ENCODE data around the gene NDUFAF3.

The NDUFAF3 gene

DNA sequence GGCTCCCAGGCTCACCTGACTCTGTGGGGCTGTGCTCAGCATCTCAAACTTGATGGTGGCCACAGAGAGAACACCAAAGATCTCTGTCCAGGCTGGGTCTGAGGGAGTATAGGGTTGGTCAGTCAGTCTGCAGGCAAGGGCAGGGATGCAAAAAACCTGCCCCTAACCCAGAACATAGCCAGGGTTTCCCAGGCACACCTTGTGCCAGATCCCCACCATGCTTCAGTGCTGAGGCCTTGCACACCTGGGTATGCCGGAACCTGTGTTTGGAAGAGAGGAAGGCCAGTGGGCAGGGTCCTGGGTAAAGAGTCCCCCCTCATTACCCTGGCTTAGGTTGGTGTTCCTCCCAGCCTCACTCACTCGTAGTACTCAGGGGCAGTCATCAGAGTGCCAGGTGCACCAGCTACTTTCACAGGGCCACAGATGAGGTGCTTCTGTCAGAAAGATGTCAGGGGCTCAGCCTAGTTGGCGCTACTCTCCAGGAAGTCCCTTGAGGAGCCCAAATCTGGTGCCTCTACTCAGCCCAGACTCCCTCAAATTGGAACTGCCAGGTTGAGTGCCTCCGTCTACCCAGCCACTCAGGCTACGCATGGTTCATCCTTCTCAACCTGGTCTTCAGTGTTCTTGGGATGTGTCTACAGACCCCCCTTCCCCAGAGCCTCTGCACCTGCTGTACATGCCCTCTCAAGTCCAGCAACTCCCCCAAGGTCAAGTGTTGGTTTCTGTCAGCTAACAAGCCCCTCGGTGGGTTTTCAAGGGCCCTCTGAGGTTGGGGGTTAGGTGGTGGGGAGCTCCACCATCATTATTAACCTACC lies 5.3 kb upstream of the NDUFAF3 start:
- DNase-seq (ENCODE audit: low read depth): no peak
- H3K4me3 ChIP-seq (ENCODE audit: low read depth, low read length): no peak overlapping the region

GRCh38 chr3:49017229-49017970 lies 4.5 kb upstream of the NDUFAF3 start:
- H3K4me3 ChIP-seq (ENCODE audit: low read depth, low read length): peak overlapping the region; percentile 85
- no peak for DNase-seq (ENCODE audit: low read depth)

DNA sequence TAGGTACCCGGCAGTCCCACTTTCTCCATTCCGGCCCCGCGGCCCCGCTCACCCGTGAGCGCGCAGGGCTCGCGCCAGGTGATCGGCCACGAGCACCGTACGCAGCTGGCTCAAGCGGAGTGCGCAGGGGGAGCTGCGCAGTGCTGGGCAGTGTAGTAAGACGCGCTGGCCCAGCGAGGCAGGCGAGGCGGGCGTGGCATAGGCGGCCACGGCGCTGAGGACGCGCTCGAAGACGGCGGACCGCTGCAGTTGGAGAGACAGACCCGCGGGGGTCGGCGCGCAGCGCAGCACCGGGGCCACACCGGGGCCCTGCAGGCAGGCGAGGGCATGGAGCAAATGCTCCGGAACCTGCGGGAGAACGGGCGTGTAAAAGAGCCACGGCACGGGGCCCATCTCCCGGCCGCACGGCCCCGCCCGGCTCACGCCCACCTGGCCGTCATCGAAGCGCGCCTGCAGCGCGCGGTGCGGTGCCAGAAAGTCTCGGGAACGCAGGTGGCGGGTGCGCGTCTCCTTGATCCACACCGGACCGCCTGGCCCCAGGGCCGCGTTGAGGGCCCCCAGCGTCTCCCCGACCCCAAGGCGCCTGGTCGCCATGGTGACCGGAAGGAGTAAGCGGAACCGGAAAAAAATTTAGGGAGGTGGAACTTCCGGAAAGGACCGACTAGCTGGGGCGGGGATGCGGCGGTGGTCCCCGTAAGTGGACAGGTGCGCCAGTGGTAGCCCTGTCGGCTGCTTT lies 3.8 kb upstream of the NDUFAF3 start, which contains the start of gene DALRD3:
DALRD3 (minus strand) TSS at position 610 of the 736 bp plus-strand sequence; CDS start at position 594, 16 bp downstream.
- H3K4me3 ChIP-seq (ENCODE audit: low read depth, low read length): peak within 1 kb of the TSS; percentile 85
- DNase-seq (ENCODE audit: low read depth): no peak

DNA sequence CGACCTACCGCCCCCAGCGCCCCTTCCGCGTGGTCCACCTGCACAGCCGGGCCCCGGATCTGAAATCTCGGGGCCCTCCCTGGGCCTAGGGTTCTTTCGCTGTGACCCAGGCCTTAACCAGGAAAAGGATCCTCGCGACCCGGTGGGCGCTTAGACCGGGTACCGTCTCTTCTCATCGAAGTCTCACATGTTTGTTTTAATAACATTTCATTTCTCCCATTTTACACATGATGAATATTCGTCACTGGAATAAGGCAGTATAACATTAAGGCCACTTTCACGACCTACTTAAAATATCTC lies 3.3 kb upstream of the NDUFAF3 start:
- no peak for DNase-seq (ENCODE audit: low read depth)
- H3K4me3 ChIP-seq (ENCODE audit: low read depth, low read length): peak overlapping the region; percentile 85

DNA sequence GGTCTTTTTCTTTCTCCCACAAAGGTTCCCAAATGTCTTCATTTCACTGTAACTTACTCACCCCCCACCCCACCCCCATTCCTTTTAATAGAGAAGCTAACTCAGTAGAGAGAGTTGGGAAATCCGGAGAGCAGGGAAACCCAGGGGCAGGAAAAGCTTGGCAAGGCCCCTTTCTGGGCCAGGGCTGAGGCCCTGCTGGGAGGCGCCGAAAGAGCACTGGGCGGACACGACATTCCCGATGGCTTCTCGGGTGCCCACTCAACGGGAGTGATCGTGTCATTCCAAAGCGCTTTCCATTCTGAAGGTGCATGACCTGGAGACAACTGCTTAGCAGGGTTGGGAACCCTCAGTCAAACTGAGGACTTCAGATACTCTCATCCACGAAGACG lies 2.0 kb upstream of the NDUFAF3 start:
- peak overlapping the region; percentile 88 for H3K4me3 ChIP-seq (ENCODE audit: low read depth, low read length)
- DNase-seq (ENCODE audit: low read depth): no peak

DNA sequence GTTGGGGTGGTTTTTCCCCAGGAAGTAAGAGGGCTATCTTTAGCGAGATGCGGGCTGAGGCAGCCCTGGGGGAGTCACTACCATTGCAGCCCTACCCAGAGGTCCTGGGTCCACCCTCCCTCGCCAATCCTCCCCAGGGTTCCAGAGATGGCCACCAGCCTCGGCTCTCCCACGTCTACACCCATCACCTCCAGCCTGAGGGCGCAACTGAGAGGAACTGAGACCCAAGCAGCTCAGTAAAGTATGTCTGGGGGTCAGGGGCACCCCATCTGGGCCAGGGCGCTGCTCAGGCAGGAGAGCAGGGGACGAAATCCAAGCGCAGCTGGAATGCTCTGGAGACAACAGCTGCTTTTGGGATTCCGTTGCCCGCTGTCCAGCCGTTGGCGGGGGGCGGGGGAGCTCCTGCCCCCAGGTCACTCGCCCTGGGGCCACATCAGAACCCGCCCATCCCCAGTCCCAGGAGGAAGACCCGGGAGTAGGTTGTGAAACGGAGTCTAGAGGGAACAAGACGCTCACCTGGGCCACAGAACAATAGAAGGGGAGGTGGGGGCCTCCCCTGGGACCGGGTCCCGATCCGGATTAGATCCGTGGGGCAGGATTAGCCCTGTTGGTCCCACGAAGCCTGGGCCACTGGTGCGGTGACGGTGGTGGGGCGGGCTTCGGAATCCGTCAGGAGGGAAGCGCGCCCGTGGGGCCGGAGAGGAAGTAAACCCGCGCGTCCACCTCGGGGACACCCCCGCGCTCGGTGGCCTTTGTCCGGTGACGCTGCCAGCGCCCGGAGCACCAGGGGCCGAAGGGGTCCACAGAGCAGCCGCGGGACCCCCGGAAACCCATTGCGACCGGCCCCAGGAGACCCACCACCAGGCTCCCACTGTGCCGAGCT lies 1.4 kb upstream of the NDUFAF3 start:
- no peak for DNase-seq (ENCODE audit: low read depth)
- H3K4me3 ChIP-seq (ENCODE audit: low read depth, low read length): peak overlapping the region; percentile 88

GRCh38 chr3:49021213-49021812 lies 608 bp upstream of the NDUFAF3 start:
- peak overlapping the region; percentile 88 for H3K4me3 ChIP-seq (ENCODE audit: low read depth, low read length)
- DNase-seq (ENCODE audit: low read depth): peak; percentile 83

DNA sequence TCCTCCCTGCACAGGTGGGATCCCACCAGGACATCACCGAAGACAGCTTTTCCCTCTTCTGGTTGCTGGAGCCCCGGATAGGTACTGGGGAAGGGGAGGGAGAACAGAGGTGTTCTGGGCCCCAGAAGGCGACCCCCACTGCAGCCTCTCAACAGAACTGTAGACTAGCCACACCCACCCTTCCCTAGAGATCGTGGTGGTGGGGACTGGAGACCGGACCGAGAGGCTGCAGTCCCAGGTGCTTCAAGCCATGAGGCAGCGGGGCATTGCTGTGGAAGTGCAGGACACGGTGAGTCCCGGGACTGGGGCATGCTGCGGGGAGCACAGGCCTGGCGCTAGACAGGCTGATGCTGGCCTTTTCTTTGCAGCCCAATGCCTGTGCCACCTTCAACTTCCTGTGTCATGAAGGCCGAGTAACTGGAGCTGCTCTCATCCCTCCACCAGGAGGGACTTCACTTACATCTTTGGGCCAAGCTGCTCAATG lies 809 bp downstream of the NDUFAF3 start:
- H3K4me3 ChIP-seq (ENCODE audit: low read depth, low read length): peak overlapping the region; percentile 88
- no peak for DNase-seq (ENCODE audit: low read depth)

DNA sequence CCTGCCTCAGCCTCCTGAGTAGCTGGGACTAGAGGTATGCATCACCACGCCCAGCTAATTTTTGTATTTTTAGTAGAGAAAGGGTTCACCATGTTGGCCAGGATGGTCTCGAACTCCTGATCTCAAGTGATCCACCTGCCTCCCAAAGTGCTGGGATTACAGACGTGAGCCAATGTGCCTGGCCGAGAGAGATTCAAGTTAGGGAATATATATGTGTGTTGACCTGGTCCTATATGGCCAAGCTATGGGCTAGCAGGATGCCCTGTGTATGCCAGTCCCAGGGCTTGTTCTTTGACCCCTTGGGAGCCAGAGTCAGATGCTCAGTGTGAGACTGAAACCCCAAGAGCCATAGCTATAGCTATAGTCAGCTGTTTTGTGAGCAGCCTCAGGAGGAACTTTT lies 1.9 kb downstream of the NDUFAF3 start:
- H3K4me3 ChIP-seq (ENCODE audit: low read depth, low read length): no peak overlapping the region
- no peak for DNase-seq (ENCODE audit: low read depth)

DNA sequence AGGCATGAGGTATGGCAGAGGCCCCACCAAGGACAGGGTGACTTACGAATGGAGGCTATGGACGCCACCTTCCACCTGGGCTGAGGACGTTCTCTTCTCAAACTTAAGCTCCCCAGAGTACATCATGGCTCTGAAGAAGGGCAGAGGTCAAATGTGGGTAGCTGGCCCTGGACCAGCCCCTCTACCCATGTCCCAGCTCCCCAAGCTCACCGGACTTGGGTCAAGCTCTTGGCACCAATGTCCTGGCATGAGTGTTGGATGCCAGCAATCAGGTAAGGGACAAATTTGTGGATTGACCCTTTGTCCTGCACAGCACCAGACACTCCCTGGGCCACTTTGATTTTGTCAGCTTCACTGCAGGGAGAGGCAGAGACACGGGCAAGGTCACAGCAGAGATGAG lies 2.5 kb downstream of the NDUFAF3 start:
- no peak for DNase-seq (ENCODE audit: low read depth)

DNA sequence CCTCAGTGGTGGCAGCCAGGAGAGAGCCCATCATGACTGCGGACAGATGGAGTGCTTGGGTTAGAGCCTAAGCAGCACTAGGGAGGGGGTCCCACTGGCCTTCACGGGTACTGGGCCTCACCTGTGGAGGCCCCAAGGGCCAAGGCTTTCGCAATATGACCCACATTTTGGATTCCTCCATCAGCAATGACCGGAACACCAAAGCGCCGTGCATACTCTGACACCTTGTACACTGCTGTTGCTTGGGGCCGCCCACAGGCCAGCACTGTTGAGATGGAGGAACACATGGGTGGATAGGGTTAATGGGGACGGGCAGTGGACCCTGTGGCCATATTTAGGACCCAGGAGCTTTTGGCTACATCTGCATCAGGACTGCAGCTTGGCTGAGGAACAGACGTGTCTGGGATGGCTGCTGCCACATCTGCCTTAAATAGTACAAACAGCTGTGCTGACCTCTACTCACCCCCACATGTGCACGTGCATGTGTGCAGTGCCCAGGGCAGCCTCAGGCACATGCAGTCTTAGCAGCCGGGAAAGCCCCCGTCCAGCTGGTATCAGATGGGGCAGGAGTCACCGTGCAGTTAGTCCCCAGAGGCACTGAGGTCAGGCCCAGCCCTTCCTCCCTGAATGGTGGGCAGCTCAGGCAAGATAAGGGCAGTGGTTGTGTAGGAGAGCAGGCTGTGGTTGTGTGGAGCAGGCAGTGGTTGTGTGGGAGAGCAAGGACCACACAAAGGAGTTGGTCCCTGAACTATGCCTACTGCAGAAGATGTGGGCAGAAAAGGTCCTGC lies 3.3 kb downstream of the NDUFAF3 start:
- H3K4me3 ChIP-seq (ENCODE audit: low read depth, low read length): no peak overlapping the region
- no peak for DNase-seq (ENCODE audit: low read depth)

More for the DNA sequence above, 2.5 kb downstream of the NDUFAF3 start:
- no peak overlapping the region for H3K4me3 ChIP-seq (ENCODE audit: low read depth, low read length)

GRCh38 chr3:49025793-49026520 lies 4.0 kb downstream of the NDUFAF3 start:
- no peak overlapping the region for H3K4me3 ChIP-seq (ENCODE audit: low read depth, low read length)
- DNase-seq (ENCODE audit: low read depth): no peak

GRCh38 chr3:49026536-49026935 lies 4.6 kb downstream of the NDUFAF3 start:
- H3K4me3 ChIP-seq (ENCODE audit: low read depth, low read length): no peak overlapping the region
- no peak for DNase-seq (ENCODE audit: low read depth)

DNA sequence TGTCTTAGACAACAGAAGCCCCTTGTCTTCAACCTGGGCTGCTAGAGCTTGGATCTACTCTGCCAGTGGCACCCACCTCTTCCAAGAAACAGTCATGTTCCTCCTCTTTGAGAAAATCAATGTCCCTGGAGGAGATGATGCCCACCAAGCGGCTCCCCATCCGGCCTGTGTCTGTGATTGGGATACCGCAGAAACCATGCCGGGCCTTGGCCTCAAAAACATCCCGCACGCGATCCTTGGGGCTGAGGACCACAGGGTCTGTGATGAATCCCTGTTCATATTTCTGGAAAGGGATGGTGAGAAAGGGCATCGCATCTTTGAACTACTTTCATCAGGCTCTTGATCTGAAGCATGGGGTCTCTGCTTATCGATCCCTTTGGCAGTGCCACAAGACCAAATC lies 5.7 kb downstream of the NDUFAF3 start:
- H3K4me3 ChIP-seq (ENCODE audit: low read depth, low read length): no peak overlapping the region
- no peak for DNase-seq (ENCODE audit: low read depth)

GRCh38 chr3:49028298-49028672 lies 6.4 kb downstream of the NDUFAF3 start:
- H3K4me3 ChIP-seq (ENCODE audit: low read depth, low read length): peak overlapping the region; percentile 99
- DNase-seq (ENCODE audit: low read depth): no peak

GRCh38 chr3:49028673-49029562 lies 7.0 kb downstream of the NDUFAF3 start, which contains the start of gene IMPDH2:
TSS of gene IMPDH2 (minus strand) at chr3:49029398. CDS start at chr3:49029350, 48 bp downstream.
- H3K4me3 ChIP-seq (ENCODE audit: low read depth, low read length): peak within 1 kb of the TSS; percentile 99
- DNase-seq (ENCODE audit: low read depth): peak; percentile 57

GRCh38 chr3:49029563-49029884 lies 7.6 kb downstream of the NDUFAF3 start:
- H3K4me3 ChIP-seq (ENCODE audit: low read depth, low read length): peak overlapping the region; percentile 99
- DNase-seq (ENCODE audit: low read depth): no peak
